DOHH2 (cell line): ENCODE data around the gene MLLT6.

Source experiments
- H3F3A ChIP-seq: fragments of 200-600 bp; sonication (generic), shearing (Covaris generic); 2 replicates; pipeline ENCODE4 v1.6.0; 2016; ENCODE audit warnings: antibody characterized with exemption, mild to moderate bottlenecking; ENCODE audit not compliant: control insufficient read depth, insufficient read depth
- H3K27ac ChIP-seq: fragments of 200-600 bp; sonication (generic); 2 replicates; pipeline ENCODE4 v1.5.1; 2014; ENCODE audit warnings: low read depth, mild to moderate bottlenecking, low read length, moderate library complexity
- H3K27me3 ChIP-seq: fragments of 200-600 bp; sonication (generic); 2 replicates; pipeline ENCODE4 v1.6.1; 2014; ENCODE audit warnings: mild to moderate bottlenecking, low read length, mixed read lengths; ENCODE audit not compliant: control insufficient read depth
- H3K36me3 ChIP-seq: fragments of 200-600 bp; sonication (generic); 2 replicates; pipeline ENCODE4 v1.6.1; 2014; ENCODE audit warnings: mild to moderate bottlenecking, low read length, moderate library complexity, mixed read lengths; ENCODE audit not compliant: control insufficient read depth
- H3K4me1 ChIP-seq: fragments of 200-600 bp; sonication (generic); 2 replicates; pipeline ENCODE4 v1.6.1; 2014; ENCODE audit warnings: mild to moderate bottlenecking, low read length, mixed read lengths; ENCODE audit not compliant: control insufficient read depth
- H3K4me2 ChIP-seq: fragments of 200-600 bp; sonication (generic); 2 replicates; pipeline ENCODE4 v1.6.0; 2014; ENCODE audit warnings: mild to moderate bottlenecking, low read length, moderate library complexity
- H3K4me3 ChIP-seq: fragments of 200-600 bp; sonication (generic); 2 replicates; pipeline ENCODE4 v1.5.1; 2014; ENCODE audit warnings: mild to moderate bottlenecking, low read length, mixed read lengths
- H3K79me2 ChIP-seq: fragments of 200-600 bp; sonication (generic); 2 replicates; pipeline ENCODE4 v1.6.1; 2014; ENCODE audit warnings: mild to moderate bottlenecking, low read length, mixed read lengths; ENCODE audit not compliant: control insufficient read depth
- H3K9me2 ChIP-seq: fragments of 200-600 bp; sonication (generic); replicated peaks from 2 replicates; pipeline ENCODE4 v1.6.1; 2014; ENCODE audit warnings: mild to moderate bottlenecking, low read length, mixed read lengths; ENCODE audit not compliant: control insufficient read depth
- H3K9me3 ChIP-seq: fragments of 200-600 bp; sonication (generic); 2 replicates; pipeline ENCODE4 v1.6.1; 2014; ENCODE audit warnings: antibody characterized with exemption, low read length, mixed read lengths; ENCODE audit not compliant: control insufficient read depth, insufficient read depth
- H4K20me1 ChIP-seq: fragments of 200-600 bp; sonication (generic); 2 replicates; pipeline ENCODE4 v1.6.0; 2014; ENCODE audit warnings: low read depth, mild to moderate bottlenecking, antibody characterized with exemption, low read length, moderate library complexity; ENCODE audit not compliant: control insufficient read depth, insufficient read depth
- CTCF ChIP-seq: fragments of 200-600 bp; sonication (generic); IDR thresholded peaks from one replicate; pipeline ENCODE4 v1.5.1; 2014; ENCODE audit warnings: antibody characterized with exemption, mild to moderate bottlenecking, low read depth, low read length; ENCODE audit not compliant: poor library complexity, severe bottlenecking
- EZH2phosphoT487 ChIP-seq: fragments of 200-600 bp; sonication (generic); IDR thresholded peaks from 2 replicates; pipeline ENCODE4 v1.6.1; 2017; ENCODE audit warnings: borderline replicate concordance, mild to moderate bottlenecking, antibody characterized with exemption, low read length, moderate library complexity, mixed read lengths

MLLT6 gene

GRCh38 chr17:38672788-38673706 is 32.0 kb upstream of the MLLT6 start:
- peaks cover 23% of the 10 kb centered on the region for H3K27me3 ChIP-seq
- no peak overlapping the region for H3K27ac ChIP-seq
- TF ChIP-seq EZH2phosphoT487, result no peak
- TF ChIP-seq CTCF, result no peak
- peaks cover 6% of the 10 kb centered on the region; the same call in 1 of the 2 replicates for H3K36me3 ChIP-seq
- peaks cover 9% of the 10 kb centered on the region for H3F3A ChIP-seq
- no peaks in the 10 kb centered on the region for H3K9me2 ChIP-seq
- H3K4me1 ChIP-seq, result peaks cover 47% of the 10 kb centered on the region
- peaks cover 12% of the 10 kb centered on the region for H4K20me1 ChIP-seq
- H3K4me3 ChIP-seq, result peak overlapping the region; percentile 82
- peak overlapping the region; percentile 79 for H3K4me2 ChIP-seq
- peaks cover 27% of the 10 kb centered on the region for H3K79me2 ChIP-seq
- H3K9me3 ChIP-seq, result no peaks in the 10 kb centered on the region

- Histone ChIP-seq H4K20me1 (peaks cover 12% of the 10 kb centered on the region), H3K36me3 (peaks cover 6% of the 10 kb centered on the region; the same call in 1 of the 2 replicates), H3K27me3 (peaks cover 18% of the 10 kb centered on the region), H3K79me2 (peaks cover 27% of the 10 kb centered on the region), H3K4me1 (peaks cover 47% of the 10 kb centered on the region), H3K4me2 (peak overlapping the region; percentile 79), H3F3A (peaks cover 9% of the 10 kb centered on the region), H3K9me2 (no peaks in the 10 kb centered on the region), H3K4me3 (peak overlapping the region; percentile 82), H3K27ac (no peak overlapping the region), H3K9me3 (no peaks in the 10 kb centered on the region)
- TF ChIP-seq CTCF, result no peak
- no peak for TF ChIP-seq EZH2phosphoT487
Observed at GRCh38 chr17:38673707-38674013, 31.4 kb upstream of the MLLT6 start.

GRCh38 chr17:38674014-38674748 is 30.9 kb upstream of the MLLT6 start:
- Histone ChIP-seq H3K9me2 (no peaks in the 10 kb centered on the region), H3F3A (peaks cover 9% of the 10 kb centered on the region), H3K27me3 (peaks cover 12% of the 10 kb centered on the region), H3K4me3 (peak overlapping the region; percentile 82), H3K79me2 (peaks cover 27% of the 10 kb centered on the region), H3K4me2 (peak overlapping the region; percentile 79), H3K36me3 (peaks cover 6% of the 10 kb centered on the region; the same call in 1 of the 2 replicates), H3K4me1 (peaks cover 47% of the 10 kb centered on the region), H3K27ac (peak overlapping the region; percentile 49), H4K20me1 (peaks cover 12% of the 10 kb centered on the region), H3K9me3 (no peaks in the 10 kb centered on the region)
- TF ChIP-seq EZH2phosphoT487, result no peak
- TF ChIP-seq CTCF, result peak; percentile 59
